NCI-H748 (cell line): ENCODE results near the gene ZCCHC10.
"Not testable (repeated sequence)": the region's sequence is repeated elsewhere in the genome, so short reads cannot be mapped to it uniquely, and the experiment has no call there.

Experiments used
- DNase-seq: peaks from one replicate; lab custom pipeline; 2025; ENCODE audit not compliant: unreplicated experiment; lab: John Stamatoyannopoulos, UW

ZCCHC10 gene

GRCh38 chr5:132979976-132980375, 46.4 kb downstream of the ZCCHC10 start:
- no peak for DNase-seq

GRCh38 chr5:132979367-132979940, 46.9 kb downstream of the ZCCHC10 start:
- peak; percentile 14 for DNase-seq

- no peak for DNase-seq
Observed at GRCh38 chr5:132976852-132977251, 49.5 kb downstream of the ZCCHC10 start.

GRCh38 chr5:132972436-132972828, 53.9 kb downstream of the ZCCHC10 start:
- not testable (repeated sequence) for DNase-seq

- no peak for DNase-seq
Observed at GRCh38 chr5:132971483-132972435, 54.6 kb downstream of the ZCCHC10 start.

- no peak for DNase-seq
Observed at GRCh38 chr5:132965120-132965519, 61.2 kb downstream of the ZCCHC10 start.

- DNase-seq = peak; percentile 96
Observed at GRCh38 chr5:132963171-132964104, 62.9 kb downstream of the ZCCHC10 start, which contains the start of gene AFF4. AFF4 (minus strand) TSS chr5:132963634; CDS start chr5:132937189, 26,445 bp downstream.

GRCh38 chr5:132962429-132963021, 63.8 kb downstream of the ZCCHC10 start:
- DNase-seq = peak; percentile 66

- no peak for DNase-seq
Observed at GRCh38 chr5:132961887-132962286, 64.5 kb downstream of the ZCCHC10 start.

GRCh38 chr5:132961123-132961815, 65.1 kb downstream of the ZCCHC10 start:
- DNase-seq = not testable (repeated sequence)

GRCh38 chr5:132956166-132956799, 70.1 kb downstream of the ZCCHC10 start:
- DNase-seq = not testable (repeated sequence)

GRCh38 chr5:132953710-132954109, 72.6 kb downstream of the ZCCHC10 start:
- no peak for DNase-seq

GRCh38 chr5:132952829-132953228, 73.5 kb downstream of the ZCCHC10 start:
- no peak for DNase-seq

GRCh38 chr5:132951897-132952296, 74.5 kb downstream of the ZCCHC10 start:
- DNase-seq = no peak

- DNase-seq = no peak
Observed at GRCh38 chr5:132949136-132949535, 77.2 kb downstream of the ZCCHC10 start.

GRCh38 chr5:132947671-132948070, 78.7 kb downstream of the ZCCHC10 start:
- no peak for DNase-seq
